NCI-H1694 (cell line): Measurements from ENCODE around the gene TRIM21.
"Not testable (repeated sequence)": the region's sequence is repeated elsewhere in the genome, so short reads cannot be mapped to it uniquely, and the experiment has no call there.

Experiments used
- DNase-seq: peaks from one replicate; lab custom pipeline; 2025; lab: John Stamatoyannopoulos, UW

Gene TRIM21

DNA sequence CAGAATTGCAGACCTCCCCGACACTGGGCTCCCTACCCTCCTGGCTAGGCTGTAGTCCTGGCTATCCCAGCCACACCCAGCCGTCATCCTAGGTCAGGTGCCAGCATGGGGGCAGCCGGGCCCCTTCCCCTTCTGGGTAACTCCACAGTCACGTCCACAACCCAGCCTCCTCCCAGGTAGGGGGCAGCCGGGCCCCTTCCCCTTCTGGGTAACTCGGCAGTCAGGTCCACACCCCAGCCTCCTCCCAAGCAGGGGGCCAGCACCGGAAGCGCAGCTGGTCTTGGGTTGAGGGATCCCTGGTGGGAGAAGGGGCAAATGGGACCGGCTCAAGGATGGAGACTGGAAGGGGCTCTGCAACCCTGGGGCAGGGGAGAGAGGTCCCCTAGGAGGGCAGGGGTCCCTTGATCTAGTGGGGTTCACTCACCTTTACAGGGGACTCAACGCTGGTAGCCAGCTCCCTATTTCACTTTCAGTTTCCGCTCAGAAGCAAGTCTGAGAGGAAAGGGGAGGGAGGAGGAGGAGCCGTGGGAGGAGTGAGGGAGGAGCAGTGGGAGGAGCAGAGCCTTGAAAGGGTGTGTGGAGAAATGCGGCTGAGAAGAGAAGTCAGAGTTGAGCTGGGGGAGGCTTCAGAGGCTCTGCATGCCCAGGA is at the start of gene TRIM21:
Gene TRIM21 (minus strand): TSS at position 494 of the 649 bp plus-strand sequence. CDS start 3,293 bp downstream, outside the sequence.
- DNase-seq: no peak

DNA sequence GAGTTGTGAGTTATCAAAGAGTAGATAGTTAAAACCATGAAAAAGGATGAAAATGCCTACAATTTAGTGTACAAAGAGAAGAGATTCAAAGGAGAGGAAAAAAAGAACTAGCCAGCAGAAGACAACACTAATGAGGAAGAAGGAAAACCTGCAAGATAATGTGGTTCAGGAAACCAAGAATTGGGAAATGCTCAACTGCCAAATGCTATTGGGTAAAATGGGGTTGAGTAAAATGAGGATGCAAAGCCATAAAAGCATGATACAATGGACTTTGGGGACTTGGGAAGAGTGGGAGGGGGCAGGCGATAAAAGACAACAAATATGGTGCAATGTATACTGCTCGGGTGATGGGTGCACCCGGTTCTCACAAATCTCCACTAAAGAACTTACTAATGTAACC is 48.0 kb upstream of the TRIM21 start:
- no peak for DNase-seq

DNA sequence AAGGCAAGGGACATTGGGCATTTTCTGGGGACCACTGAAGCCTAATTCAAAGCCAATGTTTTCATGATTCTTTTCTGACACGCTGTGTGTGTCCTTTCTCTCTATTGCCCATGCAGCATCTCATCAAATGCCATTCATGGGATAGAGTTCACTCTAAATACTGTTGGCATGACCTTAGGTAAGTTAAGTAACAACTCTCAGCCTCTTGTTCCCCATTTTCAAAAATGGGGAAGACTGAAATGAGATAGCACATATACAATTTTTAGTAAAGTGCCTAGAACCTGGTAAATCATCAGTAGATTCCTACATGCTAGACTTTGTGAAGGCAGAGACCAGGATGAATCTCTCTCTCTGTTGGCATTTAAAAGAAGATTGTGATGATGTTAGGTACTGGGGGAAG is 42.9 kb upstream of the TRIM21 start:
- no peak for DNase-seq

DNA sequence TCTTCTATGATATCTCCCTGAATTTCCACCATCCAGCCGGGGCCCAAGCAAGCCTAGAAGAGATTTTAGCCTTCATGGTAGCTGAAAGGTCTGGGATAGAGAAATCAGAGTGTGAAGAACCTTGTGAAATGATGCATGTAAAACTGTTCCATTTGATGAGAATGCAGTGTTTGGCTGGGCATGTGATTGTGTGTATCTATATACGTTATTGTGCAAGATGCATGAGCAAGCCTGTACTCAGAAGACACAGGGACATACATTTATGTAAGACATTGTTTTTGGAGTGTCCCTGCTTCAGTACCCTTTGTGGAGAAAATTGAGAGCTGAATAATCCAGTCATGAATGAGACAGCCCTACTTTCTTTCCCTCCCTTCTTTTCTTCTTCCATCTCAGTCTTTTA is 40.4 kb upstream of the TRIM21 start:
- no peak for DNase-seq

DNA sequence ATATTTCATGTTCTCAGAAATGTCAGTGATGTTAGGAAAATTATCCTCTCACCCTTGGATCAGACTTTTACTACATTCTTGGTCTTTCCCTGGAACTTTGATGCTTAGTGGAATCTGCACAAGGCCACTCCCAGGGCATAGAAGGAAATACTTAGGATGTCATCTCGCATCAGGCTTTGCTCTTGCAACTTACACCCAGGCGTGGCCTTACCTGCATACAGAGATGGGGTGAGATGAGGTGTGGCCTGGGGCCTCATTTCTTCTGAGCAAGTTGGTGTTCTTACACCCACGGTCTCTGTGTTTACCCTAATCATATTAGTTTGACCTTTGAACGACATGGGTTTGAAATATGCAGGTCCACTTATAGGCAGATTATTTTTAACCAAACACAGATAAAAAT is 36.5 kb upstream of the TRIM21 start:
- DNase-seq: no peak

DNA sequence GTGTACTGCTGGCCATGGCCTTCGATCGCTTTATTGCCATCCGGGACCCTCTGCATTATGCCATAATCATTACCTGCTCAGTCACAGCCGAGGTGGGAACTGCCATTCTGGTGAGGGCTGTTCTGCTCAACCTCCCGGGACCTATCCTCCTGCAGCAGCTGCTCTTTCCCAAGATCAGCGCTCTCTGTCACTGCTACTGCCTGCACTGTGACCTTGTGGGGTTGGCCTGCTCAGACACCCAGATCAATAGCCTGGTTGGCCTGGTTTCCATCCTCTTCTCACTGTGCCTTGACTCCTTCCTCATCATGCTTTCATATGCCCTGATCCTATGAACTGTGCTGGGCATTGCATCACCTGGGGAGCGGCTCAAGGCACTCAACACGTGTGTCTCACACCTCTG is 24.9 kb upstream of the TRIM21 start:
- DNase-seq: no peak

DNA sequence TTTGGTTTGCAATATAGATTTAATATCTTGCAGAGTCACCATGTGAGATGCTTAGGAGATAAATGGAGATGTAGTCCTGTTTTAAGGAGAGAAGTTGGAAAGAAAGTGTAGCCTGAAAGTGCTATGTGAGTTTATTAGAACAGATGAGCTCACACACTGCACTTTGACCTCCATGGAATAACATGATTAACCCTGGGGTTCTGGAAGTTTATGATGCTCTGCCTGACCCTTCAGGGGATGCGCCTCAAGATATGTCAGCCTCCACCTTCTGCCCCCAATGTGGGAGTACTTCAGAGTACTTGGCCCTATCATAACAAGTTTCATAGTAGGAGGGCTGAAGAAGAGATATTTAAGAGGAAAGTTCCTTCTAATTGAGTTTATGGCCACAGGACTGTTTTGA is 23.3 kb upstream of the TRIM21 start:
- no peak for DNase-seq

DNA sequence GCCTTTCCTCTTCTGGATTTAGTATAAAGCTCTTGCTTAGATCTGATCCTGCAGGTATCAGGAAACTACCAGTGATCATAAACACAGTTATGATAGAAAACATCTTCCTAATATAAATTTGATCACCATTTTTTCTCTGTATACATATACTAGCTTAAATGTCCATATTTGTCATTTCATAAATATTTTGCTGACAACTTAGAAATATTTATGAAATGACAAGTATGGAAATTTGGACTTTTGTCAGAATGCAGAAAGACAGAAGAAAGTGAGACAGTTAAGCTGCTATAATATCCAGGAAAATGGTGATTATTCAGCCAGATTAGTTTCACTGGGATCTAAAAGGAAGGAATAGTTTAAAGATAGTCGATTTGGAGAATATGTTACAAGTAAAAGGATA is 22.8 kb upstream of the TRIM21 start:
- DNase-seq: no peak

DNA sequence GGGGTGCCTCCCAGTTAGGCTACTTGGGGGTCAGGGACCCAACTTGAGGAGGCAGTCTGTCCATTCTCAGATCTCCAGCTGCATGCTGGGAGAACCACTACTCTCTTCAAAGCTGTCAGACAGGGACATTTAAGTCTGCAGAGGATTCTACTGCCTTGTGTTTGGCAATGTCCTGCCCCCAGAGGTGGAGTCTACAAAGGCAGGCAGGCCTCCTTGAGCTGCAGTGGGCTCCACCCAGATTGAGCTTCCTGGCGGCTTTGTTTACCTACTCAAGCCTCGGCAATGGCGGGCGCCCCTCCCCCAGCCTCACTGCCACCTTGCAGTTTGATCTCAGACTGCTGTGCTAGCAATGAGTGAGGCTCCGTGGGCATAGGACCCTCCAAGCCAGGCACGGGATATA is 12.7 kb upstream of the TRIM21 start:
- DNase-seq: not testable (repeated sequence)

DNA sequence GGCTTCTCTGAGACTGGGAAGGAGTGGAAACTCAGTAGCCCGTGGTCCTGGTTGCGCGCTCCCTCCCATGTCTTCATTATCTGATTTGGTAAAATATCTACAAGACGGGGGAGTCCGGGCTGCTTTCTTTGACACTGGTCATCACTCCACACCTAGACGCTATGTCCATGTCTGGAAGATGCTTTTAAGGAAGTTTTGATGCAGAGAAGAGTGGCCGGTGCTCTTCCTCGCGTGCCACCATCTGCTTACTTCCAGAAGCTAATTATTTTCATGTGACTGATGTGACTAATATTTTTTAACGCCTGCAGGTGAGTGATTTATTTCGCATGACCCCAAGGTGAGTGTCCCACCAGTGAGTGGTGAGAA is 339 bp upstream of the TRIM21 start:
- DNase-seq: no peak

DNA sequence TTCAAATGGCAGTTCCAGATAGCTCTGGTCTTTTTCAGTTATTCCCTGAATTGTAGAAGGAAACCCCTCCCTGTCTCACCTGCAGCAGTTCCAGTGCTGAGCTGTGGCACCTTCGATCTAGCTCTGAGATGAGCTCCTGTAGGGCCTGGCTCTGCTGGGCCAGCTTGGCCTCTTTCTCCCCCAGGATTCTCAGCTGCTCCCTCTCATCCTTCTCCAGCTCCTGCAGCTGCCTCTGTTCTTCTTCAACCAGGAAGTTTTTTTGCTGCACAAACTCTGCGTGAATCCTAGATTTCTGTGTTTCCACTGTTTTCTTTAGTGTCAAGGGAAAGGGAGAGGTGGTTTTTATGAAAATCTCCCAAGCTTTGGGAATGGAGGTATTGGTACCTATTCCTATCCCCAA is 5.3 kb downstream of the TRIM21 start:
- DNase-seq: no peak

DNA sequence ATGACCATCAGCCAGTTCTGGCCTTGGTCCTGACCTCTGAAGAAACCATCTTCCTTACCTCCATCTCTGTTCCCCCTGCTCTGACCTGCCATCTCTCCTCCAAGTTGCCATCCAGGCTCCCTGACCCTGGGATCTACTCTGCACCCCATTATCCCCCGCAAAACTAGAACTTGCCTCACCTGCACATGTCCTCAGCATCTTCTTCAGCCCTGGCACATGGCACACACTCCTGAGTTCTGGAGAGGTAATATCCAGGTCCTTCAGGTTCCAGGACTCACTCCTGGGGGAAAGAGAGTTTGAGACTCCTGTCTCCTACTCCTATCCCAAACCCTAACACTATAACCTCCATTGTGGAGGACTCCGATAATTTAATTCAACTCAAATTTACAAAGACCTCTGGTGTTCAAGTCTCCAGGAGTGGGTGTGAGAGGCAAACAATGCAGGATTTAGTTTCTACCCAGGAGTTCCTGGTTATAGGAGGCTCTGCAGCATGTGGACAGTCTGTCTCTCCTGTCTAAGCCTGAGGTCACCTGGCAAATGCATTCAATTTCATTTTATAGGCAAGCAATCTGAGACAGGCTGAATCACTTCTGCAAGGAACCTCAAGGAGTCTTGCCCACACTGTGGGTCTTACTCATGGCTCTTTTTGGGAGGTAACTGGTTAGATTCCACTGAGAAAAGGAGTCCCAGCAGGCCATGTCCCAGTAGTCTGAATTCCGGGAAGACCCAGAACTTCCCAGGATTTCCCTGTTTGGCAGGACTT is 7.3 kb downstream of the TRIM21 start:
- no peak for DNase-seq

DNA sequence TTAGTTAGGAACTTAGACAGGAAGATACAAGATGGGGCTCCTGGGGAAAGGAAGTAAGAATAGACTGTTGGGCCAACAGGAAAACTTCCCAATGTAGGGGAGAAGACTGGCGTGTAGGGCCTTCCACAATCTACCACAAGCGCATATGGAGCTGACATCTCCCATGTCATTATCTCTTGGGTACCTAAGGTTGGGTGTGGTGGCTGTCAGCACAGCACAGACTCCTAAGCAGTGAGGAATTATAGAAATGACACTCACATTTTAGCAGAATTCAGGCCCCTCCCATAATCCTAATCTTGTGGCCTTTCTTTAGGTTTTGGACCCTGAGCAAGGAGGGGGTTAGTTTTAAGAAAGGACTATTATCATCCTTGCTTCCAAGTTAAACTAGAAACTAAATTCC is 11.6 kb downstream of the TRIM21 start:
- no peak for DNase-seq

DNA sequence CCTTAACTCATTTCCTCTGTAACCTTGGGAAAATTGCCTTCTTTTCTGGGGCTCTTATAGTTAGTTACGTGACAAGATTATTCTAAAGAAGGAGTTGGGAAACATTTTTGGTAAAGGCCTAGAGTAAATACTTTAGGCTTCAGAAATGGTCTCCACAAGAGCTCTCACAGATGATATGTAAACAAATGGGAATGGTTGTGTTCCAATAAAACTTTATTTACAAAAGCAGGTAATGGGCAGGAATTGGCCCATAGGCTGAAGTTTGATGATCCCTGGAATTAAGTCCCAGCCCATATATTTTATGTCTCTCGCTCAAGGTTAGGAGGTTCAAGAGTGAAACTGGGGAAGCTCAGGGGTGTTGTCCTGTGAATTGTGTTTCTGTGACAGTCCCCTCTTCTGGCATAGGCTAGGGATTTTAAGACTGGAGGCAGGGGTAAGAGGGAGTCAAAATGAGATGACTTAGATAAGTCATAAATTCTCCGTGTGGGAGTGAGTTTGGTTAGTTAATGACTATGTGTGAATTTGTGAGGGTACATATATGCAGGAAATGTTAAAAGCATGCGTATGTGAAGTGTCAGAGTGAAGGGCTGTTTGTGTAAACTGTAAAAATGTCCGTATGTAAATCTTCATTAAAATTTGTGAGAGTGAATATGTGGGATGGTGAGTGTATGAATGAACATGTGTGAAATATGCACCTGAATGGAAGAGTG is 17.9 kb downstream of the TRIM21 start:
- no peak for DNase-seq

DNA sequence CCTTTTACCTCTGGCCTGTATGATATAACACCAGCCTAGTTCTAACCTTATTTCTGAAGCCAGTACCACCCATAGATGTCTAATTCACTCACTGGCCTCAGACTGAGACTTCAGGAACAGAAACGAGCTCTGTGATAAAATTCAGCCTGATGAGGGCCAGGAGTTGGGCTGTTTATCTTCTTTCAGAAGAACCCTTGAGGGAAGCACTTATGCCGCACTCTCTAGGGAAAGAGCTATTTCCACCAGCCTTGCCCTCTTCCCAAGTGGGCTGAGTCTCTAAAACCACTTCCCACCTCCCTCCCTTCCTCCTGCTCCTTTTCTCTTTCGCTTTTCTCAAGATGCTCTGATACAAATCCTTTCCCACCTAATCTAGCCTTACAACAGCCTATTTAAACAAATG is 23.3 kb downstream of the TRIM21 start:
- no peak for DNase-seq

DNA sequence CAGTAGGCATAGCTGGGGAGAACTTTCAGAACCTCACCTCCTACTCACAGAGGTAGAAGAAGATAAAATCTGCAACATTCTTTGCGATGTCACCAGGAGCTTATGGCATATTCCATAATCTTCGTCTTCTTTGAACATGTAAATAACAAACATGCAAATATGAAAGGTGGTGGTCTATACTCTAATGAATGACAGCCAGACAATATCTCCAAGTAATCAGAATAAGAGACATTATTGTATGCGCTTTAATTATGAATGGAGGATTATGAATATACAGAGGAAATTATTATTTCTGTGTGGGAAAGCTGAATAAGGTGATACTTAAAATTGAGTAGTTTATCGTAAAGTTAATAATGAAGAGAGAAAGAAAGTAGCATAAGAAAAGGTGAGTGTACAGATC is 25.2 kb downstream of the TRIM21 start, which contains the start of gene OR52B4:
Gene OR52B4 (minus strand): TSS at position 101 of the 400 bp plus-strand sequence. CDS start 91 bp downstream, at position 10.
- DNase-seq: no peak

DNA sequence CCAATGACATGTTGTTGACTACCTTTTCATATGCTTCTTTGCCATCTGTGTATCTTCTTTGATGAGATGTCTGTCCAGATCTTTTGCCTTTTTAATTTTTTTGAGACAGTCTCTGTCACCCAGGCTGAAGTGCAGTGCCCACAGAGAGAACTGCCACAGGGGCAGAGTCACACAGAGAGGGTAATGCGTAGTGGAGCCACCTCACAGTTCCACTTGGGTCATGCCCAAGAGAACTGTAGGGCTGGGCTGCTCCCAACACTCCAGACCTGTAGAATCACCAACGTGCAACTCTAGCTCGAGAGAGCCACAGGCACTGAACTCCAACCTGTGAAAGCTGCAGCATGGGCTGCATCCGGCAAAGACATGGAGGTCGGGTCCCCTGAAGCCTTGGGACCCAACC is 45.4 kb downstream of the TRIM21 start:
- not testable (repeated sequence) for DNase-seq

DNA sequence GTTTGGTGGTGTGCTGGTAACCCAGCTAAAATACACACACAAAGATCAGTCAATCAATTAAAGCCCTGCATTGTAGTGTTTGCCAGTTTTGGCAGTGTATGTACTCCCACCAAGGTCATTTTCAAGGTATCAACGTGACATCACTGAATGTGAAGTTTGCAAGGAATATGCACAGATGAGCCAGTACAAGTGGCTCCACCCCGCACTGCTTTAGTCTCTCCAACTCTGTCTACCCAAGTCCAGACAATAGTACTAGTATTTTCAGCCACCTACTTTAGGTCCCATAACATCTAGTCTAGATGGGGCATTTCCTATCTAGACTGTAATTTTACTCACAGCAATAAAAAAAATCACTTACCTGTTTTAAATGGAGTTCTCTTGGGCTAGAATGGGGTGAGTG is 48.1 kb downstream of the TRIM21 start:
- DNase-seq: not testable (repeated sequence)
